Nephron progenitor cell (in vitro differentiated cells): ENCODE results near the gene GRAP2.
A peak's percentile ranks its signal among the peaks of the same experiment; 100 is the strongest.

Experiments
- DNase-seq: peaks from one replicate; pipeline ENCODE4 v3.0.0; 2021
- H3K27ac Mint-ChIP-seq: 2 replicates; pipeline ENCODE4 v1.8.0; 2021; ENCODE audit warnings: mild to moderate bottlenecking, moderate library complexity, mixed read lengths
- H3K27me3 Mint-ChIP-seq: 2 replicates; pipeline ENCODE4 v1.8.0; 2021; ENCODE audit warnings: mild to moderate bottlenecking, low read depth, mixed read lengths; ENCODE audit not compliant: poor library complexity
- H3K36me3 Mint-ChIP-seq: 2 replicates; pipeline ENCODE4 v1.8.0; 2021; ENCODE audit warnings: low read depth, mixed read lengths
- H3K4me1 Mint-ChIP-seq: 2 replicates; pipeline ENCODE4 v1.8.0; 2021; ENCODE audit warnings: mixed read lengths
- H3K4me3 Mint-ChIP-seq: 2 replicates; pipeline ENCODE4 v1.8.0; 2021; ENCODE audit warnings: mild to moderate bottlenecking, moderate library complexity, mixed read lengths
- H3K9me3 Mint-ChIP-seq: 2 replicates; pipeline ENCODE4 v1.8.0; 2021; ENCODE audit warnings: mild to moderate bottlenecking, moderate library complexity, mixed read lengths
- CTCF ChIP-seq: fragments of 200-600 bp; sonication (generic); IDR thresholded peaks from 2 replicates; pipeline ENCODE4 v1.5.0; 2021; ENCODE audit warnings: antibody characterized with exemption

The GRAP2 gene

GRCh38 chr22:40006641-40007040, 105.8 kb downstream of the GRAP2 start:
- no peak for DNase-seq
- Mint-ChIP-seq H3K27me3 (peaks cover 15% of the 10 kb centered on the region), H3K36me3 (no peaks in the 10 kb centered on the region), H3K4me1 (peaks cover 92% of the 10 kb centered on the region), H3K27ac (peak overlapping the region; percentile 95), H3K9me3 (no peaks in the 10 kb centered on the region), H3K4me3 (no peak overlapping the region)
- no peak for TF ChIP-seq CTCF

DNA sequence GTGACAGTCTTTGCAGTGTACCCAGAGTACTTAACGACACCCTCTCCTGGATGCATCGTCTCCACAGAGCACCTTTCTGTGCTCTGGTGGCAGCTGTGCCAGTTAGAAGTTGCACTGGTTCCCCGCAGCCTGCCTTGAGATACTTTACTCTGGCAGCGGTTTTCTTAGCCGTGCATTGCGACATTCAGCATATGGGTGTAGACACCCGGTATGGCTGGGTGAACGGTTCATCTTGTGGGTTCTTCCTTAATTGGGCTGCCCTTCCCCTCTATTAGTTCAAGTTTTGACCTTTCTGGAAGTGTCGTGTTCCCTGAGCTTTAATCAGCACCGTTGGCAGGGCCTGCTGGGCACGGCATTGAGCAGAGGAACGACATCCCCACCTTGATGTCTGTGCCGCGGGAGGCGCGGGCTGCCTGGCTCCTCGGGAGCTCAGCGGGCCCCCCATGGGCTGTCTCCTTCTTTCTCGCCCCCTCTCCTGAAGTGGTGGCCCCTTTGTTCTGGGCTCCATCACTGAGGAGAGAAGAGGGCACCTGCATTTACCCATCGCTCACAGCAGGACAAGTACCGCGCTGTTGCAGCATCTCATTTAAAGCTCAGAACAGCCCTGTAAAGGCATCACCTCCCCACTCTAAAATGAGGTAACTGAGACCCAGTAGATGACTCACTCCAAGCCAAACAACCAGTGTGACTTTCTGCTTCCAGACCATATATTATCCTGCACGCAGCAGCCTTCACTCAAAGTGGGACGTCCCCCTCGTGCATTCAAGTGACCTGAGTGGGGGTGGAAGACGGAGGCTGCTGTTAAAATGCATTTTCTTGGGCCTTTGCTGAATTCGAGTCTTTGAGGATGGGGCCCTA, 107.2 kb downstream of the GRAP2 start:
- TF ChIP-seq CTCF, result no peak
- Mint-ChIP-seq H3K4me3 (no peak overlapping the region), H3K4me1 (peaks cover 81% of the 10 kb centered on the region), H3K27ac (no peak overlapping the region), H3K9me3 (no peaks in the 10 kb centered on the region), H3K27me3 (peaks cover 12% of the 10 kb centered on the region), H3K36me3 (peaks cover 2% of the 10 kb centered on the region)
- no peak for DNase-seq

DNA sequence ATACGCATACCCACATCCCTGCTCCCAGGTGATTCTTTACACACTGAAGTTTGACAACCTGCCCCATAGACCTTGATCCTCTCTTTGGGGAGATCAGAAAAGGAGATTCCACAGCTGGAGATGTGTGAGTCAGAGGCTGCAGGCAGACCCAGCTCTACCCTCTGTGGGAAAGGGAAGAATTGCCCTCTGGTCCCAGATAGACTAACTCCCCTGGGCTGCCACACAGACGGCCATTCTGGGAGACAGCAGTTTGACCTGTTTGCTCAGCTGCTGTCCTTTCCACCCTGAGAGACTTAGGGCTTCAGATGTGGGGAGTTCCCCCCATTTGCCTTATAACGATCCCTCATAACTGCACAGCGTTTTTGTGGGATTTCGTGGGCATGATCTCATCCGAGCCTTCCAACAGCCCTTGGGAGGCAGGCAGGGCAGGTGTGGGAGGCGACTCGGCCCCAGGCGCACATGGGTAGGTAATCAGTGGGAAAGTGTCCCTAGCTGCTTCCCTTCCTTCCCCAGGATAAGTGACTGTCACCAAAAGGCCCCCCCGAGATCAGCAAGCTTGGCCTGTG, 107.9 kb downstream of the GRAP2 start:
- Mint-ChIP-seq H3K4me3 (peak overlapping the region; percentile 53), H3K27me3 (peaks cover 12% of the 10 kb centered on the region), H3K4me1 (peaks cover 74% of the 10 kb centered on the region), H3K9me3 (no peaks in the 10 kb centered on the region), H3K27ac (peak overlapping the region; percentile 94), H3K36me3 (peaks cover 5% of the 10 kb centered on the region)
- no peak for TF ChIP-seq CTCF
- DNase-seq, result no peak

GRCh38 chr22:40009292-40009774, 108.4 kb downstream of the GRAP2 start:
- peak overlapping the region; percentile 53 for H3K4me3 Mint-ChIP-seq
- DNase-seq, result peak; percentile 42

DNA sequence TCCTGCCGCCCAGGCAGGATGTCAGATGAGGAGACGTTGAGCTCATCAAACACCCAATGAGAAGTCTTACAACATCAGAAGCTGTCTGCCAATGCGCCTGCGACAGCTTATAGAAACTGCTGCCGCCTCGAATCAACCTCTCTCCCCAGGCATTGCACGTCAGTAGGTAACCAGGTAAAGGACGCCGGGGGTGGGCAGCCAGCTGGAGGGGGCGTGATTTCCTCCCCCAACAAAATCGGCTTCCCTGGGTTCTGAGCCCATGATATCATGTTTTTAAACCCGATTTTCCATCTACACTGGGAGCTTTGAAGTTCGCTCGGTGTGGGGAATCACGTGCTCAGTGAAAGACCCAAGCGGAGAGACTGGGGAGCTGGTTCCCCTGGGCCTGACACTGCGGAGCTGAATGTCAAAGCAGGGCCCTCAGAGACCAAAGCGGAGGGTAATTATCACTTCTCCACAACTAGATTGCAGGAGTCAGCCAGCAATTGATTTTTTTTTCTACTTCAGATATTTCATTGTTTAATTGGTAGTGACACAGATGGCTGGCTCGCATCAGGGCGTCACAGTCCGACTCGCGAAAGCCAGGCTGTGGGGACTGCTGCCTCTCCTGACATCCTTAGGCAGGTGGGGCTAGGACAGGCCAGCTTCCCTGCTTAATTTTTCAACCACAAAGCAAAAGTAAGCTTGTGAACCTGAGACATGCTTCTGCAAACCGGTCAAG, 109.2 kb downstream of the GRAP2 start:
- Mint-ChIP-seq H3K4me1 (peaks cover 73% of the 10 kb centered on the region), H3K36me3 (peaks cover 5% of the 10 kb centered on the region), H3K27me3 (peaks cover 10% of the 10 kb centered on the region), H3K4me3 (peak overlapping the region; percentile 53), H3K27ac (peak overlapping the region; percentile 84), H3K9me3 (no peaks in the 10 kb centered on the region)
- no peak for DNase-seq
- TF ChIP-seq CTCF, result no peak

More at GRCh38 chr22:40009292-40009774, 108.4 kb downstream of the GRAP2 start:
- H3K27ac Mint-ChIP-seq, result peak overlapping the region; percentile 94
- peaks cover 12% of the 10 kb centered on the region for H3K27me3 Mint-ChIP-seq
- peaks cover 71% of the 10 kb centered on the region for H3K4me1 Mint-ChIP-seq
- peaks cover 5% of the 10 kb centered on the region for H3K36me3 Mint-ChIP-seq
- no peak for TF ChIP-seq CTCF
- H3K9me3 Mint-ChIP-seq, result no peaks in the 10 kb centered on the region
